Fibroblast of villous mesenchyme (primary cell): ENCODE results near the gene TMEM121B. TPM values are rescaled to one million over a fixed set of nuclear protein-coding genes. Genes with fewer than 3 reads are reported as not detected.

Experiments used
- DNase-seq: peaks from one replicate; pipeline ENCODE4 v3.0.0-alpha.2; 2010; ENCODE audit warnings: low read depth
- H3K4me3 ChIP-seq: 2 replicates; pipeline ENCODE4 v1.5.1; 2011; ENCODE audit warnings: low read depth, mild to moderate bottlenecking, low read length
- CTCF ChIP-seq: IDR thresholded peaks from 2 replicates; pipeline ENCODE4 v1.5.1; 2012; ENCODE audit warnings: low read depth, mild to moderate bottlenecking, low read length; ENCODE audit not compliant: insufficient read depth
- total RNA-seq: library from RNA; depleted of rRNA; stranded (reverse); fragments of >200 nt; gene quantifications from 2 replicates; pipeline ENCODE4 v1.2.3, GENCODE V29; 2012

Gene TMEM121B
- total RNA-seq, 1 donor = under 0.01 TPM

- H3K4me3 ChIP-seq = no peak overlapping the region
- DNase-seq = peak; percentile 33
- no peak for TF ChIP-seq CTCF
Measured at GRCh38 chr22:17077255-17077654, 43.9 kb downstream of the TMEM121B start.

- no peak for DNase-seq
- no peak overlapping the region for H3K4me3 ChIP-seq
- TF ChIP-seq CTCF = no peak
Measured at GRCh38 chr22:17074648-17075002, 46.5 kb downstream of the TMEM121B start.

- H3K4me3 ChIP-seq = no peak overlapping the region
- DNase-seq = no peak
- TF ChIP-seq CTCF = no peak
Measured at GRCh38 chr22:17072877-17073276, 48.3 kb downstream of the TMEM121B start.

Other genes with a start within 250 kb of the TMEM121B start
- not detected in 2 replicates for gene GAB4, start 113.1 kb downstream of the TMEM121B start, total RNA-seq
- gene IL17RA, start 36.4 kb downstream of the TMEM121B start, total RNA-seq = 5.8 and 7.3 TPM in 2 replicates
- gene HDHD5, start 37.9 kb upstream of the TMEM121B start, total RNA-seq = 24.2 and 28.7 TPM in 2 replicates
- gene ADA2, start 98.1 kb upstream of the TMEM121B start, total RNA-seq = 1.3 and 6.1 TPM in 2 replicates
- gene CECR2, start 248.1 kb upstream of the TMEM121B start, total RNA-seq = not detected in 2 replicates